HG03039 (cell line): ENCODE results near the gene LRP2.

Experiments
- ATAC-seq: cut with Tn5 transposase; IDR thresholded peaks from one replicate; pipeline ENCODE4 v1.9.1; 2021; ENCODE audit warnings: mild to moderate bottlenecking, moderate library complexity; ENCODE audit not compliant: unreplicated experiment

The LRP2 gene

DNA sequence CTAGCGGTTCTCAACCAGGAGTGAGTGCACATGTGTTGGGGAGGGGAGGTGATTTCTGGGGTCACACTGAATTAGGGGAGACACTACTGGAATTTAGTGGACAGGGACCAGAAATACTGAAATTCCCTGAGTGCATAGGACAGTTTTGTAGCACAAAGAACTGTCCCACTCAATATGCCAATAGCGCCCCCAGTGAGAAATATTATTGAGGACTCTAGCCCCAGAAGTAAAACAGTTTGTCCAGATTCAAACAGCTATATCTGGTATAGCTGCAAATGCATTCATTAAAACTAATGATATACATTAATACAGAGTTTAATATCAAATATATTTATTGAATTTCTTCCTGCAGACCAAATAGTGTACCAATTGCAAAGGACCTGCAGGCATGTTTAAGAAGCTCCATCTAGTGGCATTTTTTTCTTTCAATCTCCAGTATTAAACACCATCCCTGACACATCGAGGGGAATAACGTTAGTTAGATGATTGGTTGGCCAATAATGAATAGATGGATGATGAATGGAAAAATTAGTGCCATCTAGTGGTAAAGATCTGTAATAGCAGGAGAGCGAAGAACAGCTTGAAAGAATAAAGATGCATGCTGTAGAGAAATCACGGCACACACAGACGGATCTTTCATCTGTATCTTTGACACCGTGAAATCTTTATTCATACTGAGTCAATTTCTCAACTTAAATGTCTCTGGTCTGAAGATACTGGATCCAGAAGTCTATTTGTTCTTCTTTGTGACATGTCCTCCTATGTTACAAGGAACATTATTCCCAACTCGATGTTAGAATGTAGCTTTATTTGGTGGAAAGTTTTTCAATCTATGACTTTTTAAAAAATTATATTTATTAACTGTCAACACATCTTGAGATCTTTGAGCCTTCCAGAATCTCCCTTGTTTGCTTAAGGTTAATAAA, 230.5 kb downstream of the LRP2 start:
- ATAC-seq = peak; percentile 77

DNA sequence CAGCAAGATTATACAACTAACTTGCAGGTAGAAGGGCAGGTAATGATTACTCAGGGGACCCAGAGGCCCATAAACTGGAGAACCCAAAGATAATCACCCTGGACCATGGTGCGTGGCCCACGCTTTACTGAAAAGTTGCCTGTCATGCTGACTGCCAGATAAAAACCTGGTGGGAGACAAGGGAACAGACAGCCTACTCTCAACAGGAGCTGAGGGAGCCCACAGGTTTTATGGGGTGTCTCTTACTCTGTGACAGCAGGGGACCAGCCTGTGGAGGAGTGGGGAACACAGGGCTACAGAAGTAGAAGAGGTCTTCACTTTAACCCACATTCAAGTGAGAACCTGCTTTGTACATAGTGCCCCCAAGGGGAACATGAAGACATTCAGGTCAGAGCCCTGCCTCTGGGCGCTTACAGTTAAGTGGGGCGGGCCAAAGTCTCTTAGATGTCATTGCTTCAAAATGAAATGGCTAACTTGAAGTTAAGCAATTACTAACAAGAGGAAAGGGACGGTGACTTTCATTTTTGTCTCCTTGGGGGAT, 232.6 kb downstream of the LRP2 start:
- ATAC-seq = no peak

DNA sequence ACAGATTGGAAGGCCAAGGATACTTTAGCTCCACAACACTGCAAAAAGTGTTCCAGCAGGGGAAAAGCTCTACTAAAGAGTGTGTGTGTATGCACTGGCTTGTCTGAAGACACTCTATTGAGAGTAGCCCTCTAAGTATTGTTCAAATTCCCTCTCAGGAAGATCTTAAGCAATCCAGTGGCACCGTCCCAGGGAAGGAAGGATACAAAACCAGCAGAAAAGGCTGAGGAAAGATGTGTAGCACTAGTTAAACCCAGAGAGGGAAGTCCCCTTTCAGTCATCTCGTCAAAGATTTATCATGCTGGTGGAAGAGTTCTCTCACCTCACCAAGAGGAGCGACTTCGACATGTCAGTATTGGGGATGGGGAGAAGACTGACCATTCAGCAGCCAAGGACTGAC, 242.5 kb downstream of the LRP2 start:
- ATAC-seq = no peak

DNA sequence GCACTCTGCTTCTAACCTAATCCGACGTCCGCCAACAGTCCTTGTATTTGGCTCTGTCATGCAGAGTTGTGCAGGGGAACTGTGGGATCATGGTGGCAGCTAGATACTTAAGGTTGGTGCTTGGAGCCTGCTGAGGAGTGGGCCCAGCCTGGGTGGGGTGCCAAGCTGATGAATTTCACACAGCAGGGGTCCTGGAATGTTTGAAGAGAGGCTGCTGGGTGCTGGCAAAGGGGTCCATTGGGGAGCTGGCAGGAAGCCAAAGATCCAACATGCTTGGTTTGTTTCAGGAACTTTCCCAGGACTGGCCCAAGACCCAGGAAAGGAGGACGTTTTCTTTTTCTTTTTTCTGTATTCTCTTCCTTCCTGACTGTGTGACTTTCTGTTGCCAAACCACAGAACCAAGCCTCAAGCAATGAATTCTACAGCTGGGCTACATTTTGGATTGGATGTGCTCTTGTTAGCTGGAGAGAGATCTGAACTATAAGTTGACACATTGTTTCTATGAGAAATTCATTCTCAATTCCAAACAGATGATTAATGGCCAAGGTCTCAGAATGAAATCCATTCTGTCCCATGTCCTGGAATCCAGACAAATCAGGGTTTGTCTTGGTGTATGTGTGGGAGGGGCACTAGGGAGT, 243.1 kb downstream of the LRP2 start:
- no peak for ATAC-seq

DNA sequence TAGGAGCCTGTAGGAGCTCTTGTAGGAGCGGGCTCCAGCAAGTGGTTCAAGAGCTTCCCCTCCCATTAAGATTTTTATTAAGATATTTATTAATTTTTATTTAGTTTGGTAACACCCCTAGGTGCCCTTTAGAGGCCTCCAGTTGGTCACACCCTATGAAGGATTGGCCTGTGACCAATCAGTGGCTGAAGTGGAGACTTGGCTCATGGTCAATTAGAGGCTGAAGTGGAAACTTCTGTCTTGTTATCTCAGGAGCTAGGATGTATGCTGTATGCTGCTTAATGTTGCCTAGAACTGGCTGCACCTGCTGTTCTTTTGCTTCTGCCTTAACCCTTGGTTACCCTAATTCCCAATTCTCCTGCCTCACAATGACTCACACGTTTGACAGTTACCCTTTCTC, 244.3 kb downstream of the LRP2 start:
- no peak for ATAC-seq

DNA sequence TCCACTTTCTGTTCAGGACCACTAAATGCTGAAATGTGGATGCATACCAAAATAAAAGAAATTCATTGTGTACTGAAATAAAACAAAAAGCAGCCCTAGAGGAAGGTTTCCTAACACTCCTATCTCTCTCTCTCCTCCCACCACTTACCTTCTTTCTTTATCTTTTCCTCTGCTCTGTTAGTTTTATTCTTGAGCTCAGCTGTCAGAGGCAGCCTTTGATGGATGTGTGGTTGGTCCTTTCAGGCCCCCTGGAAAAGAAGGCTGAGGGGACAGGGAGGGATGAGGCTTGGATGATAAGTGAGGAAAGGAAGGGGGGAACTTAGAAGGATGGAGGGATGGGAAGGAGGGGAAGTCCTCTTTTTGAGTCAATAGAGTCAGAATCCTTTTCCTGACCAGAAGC, 245.3 kb downstream of the LRP2 start:
- ATAC-seq = no peak

DNA sequence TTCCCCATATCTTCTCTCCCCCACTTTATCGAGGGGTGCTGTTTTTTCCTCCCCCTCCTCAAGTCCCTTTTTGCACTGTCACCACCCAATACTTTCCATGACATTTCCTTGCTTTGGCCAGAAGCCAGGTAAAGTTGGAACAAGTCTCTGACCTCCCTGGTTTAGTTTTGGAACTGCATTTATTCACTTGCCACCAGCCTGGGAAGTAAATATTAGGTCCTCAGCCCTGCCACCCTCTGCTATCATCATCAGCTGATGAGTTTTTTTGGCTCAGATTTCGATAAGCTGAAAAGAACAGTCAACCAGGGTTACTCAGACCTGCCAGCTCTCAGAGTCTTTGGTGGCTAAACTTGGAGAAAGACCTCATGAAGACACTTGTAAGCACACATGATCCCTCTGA, 246.0 kb downstream of the LRP2 start:
- ATAC-seq = no peak

DNA sequence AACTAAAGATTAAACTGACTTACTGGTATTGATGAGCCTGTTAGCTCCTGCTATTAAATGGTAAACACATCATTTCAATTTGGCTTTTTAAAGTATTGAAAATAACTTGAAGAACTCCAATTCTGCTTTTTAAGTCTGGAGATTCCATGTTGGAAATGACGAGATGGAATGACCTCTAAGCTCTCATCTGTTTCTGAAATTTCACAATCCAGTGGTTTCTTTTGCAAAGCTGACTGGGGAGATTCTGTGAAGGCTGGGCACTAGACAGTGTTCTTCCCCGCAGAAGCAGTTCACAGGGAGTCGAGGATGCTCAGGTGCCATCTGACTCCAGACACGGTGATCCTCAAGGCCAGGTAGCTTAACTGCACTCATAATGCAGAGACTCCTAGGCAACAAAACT, 248.3 kb downstream of the LRP2 start:
- no peak for ATAC-seq

DNA sequence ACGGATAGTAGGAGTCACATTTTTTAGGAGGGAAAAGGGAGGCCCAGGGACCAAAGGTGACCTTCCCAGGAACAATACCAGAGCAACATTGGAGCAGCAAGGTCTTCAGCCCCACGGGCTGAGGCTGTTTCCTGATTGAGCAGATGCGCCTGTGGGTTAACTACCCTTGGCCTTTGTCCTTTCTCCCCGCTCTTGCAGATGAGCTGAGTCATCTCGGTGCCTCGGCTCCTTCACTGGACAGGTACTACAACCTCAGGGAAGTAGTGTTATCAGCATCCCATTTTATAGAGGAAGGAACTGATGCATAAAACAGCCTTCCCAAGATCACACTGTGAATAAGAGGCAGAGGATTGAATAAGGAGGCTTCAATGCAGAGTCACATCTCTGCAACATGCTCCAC, 249.5 kb downstream of the LRP2 start:
- no peak for ATAC-seq

DNA sequence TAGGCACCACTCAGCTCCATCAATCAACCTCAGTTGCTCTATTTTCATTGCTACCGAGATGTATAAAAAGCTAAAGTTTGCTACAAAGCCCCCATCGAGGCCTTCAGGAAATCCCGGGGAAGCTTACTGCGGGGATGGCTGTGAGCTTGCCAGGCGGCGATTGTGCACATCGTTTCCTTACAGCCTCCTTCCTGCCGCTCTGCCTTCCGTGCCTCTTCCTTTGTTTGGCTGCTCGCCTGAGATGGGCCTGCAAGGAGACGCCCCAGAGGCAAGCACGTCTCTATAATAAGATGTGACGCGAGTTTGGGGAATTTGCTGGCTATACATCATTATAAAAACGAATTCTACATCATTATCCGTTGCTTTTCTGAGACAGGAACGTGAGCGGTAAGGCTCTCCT, 251.4 kb downstream of the LRP2 start:
- ATAC-seq = no peak

DNA sequence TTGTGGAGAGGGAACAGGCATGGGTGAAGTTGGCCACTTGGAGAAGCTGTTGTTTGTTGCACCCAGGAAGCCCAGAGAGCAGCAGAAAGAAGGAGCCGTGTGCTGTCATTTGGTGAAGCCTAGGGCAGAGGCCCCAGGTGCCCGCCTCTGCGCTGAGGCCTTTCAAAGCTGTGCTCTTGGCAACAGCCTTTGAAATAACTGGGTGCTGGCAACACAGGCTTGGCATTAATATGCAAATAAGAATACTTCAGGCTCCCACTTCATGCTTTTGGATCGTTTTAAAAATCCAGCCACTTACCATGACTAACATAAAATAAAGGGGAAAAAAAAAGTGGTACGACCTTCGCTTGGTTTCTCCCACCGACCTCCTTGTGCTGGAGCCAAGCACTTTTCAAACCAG, 251.9 kb downstream of the LRP2 start:
- ATAC-seq = no peak

DNA sequence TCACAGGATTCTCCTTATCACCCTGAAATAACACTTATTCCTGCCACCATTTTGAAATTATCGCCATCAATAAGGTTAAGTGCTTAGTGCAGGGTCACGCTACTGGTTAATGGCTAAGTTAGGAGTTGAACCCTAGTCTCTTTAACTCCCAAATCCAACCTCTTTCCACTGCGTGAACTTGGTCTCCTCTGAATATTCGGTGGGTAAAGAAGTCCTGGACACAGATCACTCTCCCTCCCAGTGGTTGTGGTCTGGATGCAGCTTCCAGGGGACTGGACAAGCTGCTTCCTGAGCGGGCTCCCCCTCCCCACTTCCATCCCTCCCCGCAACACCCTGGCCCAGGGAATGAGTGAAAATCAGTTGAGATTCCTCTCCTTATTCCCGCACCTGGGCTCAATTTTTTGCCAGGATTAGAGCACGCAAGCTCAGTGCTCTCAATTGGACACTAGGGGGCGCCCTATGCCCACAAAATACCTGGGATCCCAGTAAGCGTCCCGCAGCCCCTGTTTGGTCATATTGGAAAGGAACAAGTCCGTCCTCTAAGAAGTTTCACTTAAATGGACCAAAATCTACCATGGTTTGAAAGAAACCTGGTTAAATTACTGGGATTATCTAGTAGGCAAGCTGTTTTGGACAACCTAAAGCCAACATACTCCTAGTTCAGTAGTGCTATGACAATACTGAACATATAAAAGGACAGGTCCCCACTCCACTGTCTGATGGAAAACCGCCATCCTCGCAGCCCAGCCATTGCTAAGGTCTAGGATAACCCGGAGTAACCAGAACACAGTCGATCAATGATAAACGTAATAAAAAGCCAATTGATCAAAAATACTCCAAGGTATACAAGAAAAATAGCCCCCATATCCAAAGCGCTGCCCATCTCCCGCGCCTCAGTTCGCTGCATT, 252.6 kb downstream of the LRP2 start:
- ATAC-seq = peak; percentile 37

DNA sequence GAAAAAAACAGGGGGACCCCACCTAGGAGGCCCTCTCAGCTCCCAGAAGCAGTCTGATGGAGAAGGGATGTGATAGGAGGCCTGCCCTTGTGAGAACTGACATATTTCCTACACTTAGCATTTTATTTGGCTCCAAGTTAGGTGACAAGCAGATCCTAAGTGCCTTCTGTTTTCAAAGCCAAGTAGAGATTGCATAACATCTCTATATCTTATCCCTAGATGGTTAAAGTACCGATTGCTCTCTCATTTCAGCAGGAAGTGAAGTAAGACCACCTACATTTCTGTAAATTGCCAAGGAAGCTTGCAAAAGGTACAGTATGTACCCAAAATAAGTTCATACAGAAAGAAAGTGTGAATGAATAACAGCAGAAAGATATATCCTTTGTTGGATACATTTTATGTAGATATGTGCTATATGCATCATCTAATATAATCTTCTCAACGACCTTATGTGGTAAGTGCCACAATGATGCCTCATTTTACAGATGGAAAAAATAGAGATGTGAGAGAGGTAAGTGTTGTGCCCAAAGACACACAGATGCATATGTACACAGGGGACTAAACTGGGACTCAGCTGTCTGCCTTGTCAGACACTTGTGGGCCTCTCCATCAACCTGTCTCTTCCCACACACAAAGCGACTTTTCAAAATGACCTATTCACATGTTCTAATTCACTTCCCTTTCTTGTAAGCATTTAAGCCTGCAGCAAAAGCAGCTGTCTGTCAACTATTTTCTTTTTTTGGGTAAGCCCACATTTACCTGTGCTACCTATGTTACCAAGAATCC, 254.0 kb downstream of the LRP2 start:
- ATAC-seq = no peak

DNA sequence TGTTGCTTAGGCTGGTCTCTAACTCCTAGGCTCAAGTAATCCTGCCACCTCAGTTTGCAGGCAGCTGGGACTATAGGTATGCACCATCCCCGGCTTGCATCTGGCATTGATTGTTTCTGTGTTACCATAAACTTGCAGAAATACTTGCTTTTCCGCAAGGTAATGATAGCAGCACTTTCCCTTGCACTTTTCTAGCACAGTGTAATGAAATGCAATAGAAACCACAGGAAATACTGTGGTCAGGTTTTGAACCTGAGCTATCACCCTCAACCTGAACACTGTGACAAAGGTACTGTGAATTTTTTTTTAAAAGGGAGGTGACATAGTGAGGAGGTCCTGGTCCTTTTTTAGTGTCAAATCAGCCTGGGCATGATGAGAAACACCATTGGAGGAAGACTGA, 254.7 kb downstream of the LRP2 start:
- ATAC-seq = peak; percentile 86

DNA sequence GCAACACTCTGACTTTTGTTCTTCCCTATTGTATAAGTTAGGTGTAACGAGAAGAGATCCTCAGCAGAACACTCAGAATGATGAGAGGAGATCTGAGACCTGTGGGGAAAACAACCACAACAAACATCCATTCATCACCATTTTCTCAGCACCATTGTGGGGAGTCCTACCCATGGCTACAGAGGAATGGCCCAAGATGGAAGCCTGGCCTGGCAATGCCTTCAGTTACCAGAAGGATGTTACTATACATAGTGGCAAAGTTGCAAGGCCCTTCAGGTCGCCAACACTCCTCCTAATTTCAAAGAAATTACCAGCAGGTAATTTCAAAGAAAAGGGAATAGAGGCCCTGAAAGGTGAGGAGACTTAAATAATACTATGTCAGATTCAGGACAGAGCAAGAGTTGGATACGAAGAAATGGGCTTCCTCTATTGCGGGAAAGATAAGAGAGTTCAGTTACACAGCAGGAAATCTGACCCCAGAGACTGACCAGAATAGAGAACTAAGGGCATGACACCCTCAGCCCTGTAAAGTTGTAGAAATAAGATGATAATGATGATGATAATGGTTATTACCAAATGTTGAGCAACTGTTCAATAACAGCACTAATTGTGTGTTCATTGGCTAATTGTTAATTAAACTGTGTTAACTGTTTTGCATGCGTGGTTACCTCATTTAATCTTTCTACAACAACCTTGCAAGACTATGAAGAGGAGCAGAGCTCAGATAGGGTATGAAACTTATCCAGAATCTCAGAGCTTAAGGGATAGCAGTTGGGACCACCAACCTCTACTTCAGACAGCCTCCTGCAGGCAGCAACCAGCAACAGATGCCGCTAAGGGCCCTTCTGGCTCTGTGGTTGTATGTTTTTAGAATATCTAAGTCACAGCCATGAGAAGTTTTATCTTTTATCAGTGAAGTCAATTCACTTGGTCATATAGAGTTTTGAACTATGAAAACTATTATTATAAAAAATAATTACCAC, 255.5 kb downstream of the LRP2 start:
- no peak for ATAC-seq

DNA sequence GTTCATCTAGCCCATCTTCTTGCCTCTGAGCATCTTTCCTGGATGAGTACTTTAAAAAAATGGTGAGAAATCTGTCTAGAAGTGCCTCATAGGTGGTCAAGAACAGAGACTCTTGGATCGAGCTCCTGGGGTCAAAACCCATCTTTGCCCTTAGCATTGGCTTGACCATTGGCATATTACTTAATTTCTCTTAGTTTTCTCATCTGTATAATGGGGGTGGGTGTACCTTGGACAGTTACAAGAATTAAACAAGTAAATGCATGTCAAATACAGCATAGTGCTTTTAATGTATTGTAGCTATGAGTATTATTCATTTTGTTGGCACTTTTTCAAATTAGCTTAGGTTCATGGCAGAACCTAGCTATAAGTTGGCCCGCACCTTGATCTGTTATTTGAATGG, 256.2 kb downstream of the LRP2 start:
- no peak for ATAC-seq

DNA sequence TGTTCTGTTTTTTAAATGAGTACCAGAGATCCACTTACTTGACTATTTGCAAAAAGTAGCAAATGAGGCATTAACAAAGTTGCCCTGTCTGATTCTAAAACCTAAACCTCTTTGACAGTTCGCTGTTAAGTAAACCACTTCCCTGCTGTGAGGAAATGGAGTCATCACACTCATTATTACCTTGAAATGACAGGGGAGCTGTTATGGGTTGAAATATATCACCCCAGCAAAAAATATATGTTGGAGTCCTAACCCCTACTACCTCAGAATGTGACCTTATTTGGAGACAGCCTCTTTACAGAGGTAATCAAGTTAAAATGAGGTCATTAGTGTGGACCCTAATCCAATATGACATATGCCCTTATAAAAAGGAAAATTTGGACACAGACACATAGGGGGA, 256.9 kb downstream of the LRP2 start:
- no peak for ATAC-seq

DNA sequence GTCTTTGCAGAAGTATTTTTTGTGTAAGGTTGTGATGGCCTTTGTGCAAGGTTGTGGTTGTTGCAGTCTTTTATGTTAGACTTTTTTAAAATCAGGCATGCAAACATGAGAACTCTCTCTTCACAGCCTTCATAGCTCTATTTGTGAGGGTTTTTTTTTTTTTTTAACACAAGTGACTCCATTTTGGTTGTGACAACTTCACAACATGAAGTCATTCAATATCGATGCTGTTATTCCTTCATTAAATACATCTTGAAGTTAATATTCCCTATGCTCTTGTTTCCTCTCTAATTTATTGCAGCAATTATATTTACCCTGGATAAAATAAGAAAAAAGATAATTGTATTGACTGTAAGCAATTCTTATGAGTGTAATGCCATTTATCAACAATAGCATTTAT, 257.5 kb downstream of the LRP2 start:
- no peak for ATAC-seq

DNA sequence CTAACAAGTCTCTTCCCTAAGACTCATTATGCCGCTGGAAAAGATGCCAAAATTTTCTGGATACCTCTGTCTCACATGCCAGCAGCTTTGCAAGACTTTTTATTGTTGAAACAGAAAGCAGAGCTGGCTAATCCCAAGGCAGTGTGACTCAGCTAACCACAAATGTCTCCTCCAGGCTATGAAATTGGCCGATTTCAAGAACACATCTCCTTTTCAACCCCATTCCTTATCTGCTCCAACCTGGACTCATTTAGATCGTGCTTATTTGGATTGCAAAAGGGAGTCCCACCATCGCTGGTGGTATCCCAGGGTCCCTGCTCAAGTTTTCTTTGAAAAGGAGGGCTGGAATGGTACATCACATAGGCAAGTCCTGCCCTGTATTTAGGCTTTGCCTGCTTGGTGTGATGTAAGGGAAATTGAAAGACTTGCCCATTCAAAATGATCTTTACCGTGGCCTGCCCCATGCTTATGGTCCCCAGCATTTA, 266.7 kb downstream of the LRP2 start:
- peak; percentile 58 for ATAC-seq
